AG09319 (cell line): ENCODE results near the gene ITIH4.

Experiments
- DNase-seq: peaks from one replicate; pipeline ENCODE4 v3.0.0-alpha.2; 2010; ENCODE audit warnings: low read depth; ENCODE audit errors: extremely low read depth
- CTCF ChIP-seq: IDR thresholded peaks from 2 replicates; pipeline ENCODE4 v1.5.1; 2011; ENCODE audit warnings: low read depth, mild to moderate bottlenecking, inconsistent platforms, low read length, moderate library complexity

ITIH4 gene

DNA sequence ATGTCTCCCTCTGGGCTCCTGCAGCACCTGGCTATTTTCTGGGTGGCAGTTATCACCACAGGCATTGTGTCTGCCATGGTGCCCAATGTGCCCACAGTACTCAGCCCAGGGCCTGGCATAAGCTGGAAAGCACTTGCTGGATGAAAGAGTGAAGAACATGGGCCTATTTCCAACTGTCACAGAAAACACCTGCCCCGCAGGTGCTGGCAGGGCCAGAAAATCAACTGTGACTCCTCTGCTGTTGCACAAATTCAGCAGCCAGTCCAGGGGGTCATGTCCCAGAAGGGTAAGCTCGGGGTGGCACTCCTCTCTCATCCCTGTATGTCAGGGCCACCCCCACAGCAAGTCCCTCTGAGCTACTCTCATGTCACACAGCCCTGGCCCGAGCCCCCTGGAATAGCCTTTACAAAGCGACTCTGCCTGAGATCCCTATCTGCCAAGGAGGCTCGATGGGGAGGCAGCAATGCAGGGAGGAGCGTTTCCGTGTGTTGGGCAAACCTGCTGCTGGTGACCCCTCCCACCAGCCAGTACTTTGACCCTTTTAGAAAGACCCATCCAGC lies 18.9 kb downstream of the ITIH4 start:
- no peak for DNase-seq
- no peak for TF ChIP-seq CTCF

GRCh38 chr3:52810923-52811322 lies 19.5 kb downstream of the ITIH4 start:
- DNase-seq, result no peak
- TF ChIP-seq CTCF, result no peak

- no peak for TF ChIP-seq CTCF
- DNase-seq, result no peak
These were observed 20.7 kb downstream of the ITIH4 start for GRCh38 chr3:52809662-52810377.

GRCh38 chr3:52809149-52809548 lies 21.3 kb downstream of the ITIH4 start:
- no peak for DNase-seq
- no peak for TF ChIP-seq CTCF

GRCh38 chr3:52805270-52806039 lies 25.0 kb downstream of the ITIH4 start:
- TF ChIP-seq CTCF, result no peak
- DNase-seq, result no peak

GRCh38 chr3:52801839-52802238 lies 28.6 kb downstream of the ITIH4 start:
- DNase-seq, result no peak
- no peak for TF ChIP-seq CTCF

DNA sequence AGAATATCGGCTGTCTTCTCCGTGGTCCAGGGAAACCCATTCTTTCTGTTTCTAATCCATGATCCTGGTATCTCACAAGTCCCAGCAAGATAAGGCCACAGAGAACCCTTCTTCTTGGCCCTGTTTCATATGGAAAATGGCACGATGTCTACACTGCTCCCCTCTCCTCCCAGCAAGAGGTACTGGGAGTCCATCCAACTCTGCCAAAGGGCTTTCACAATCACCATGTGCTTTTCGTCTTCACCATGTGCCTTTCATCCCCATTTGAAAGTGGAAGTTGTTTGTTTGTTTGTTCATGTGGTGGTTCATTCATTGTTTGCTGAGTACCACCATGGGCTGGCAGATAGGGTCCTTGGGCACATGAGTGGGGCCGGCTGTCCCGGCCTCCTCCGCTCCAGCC lies 30.4 kb downstream of the ITIH4 start:
- no peak for TF ChIP-seq CTCF
- DNase-seq, result no peak
